HepG2 (cell line): Measurements from ENCODE around the gene ATOSB. TPM values are rescaled to one million over a fixed set of nuclear protein-coding genes. Genes with fewer than 3 reads are reported as not detected.

Source experiments
- ATAC-seq: fragments of 200-7000 bp; cut with Tn5 transposase; 3 replicates; pipeline ENCODE4 v1.9.1; 2020; ENCODE audit warnings: mild to moderate bottlenecking, moderate library complexity
- BruUV-seq: library from RNA; stranded (reverse); fragments of 400-500 nt; replicated peaks from 2 replicates; lab custom pipeline; 2021; lab: Mats Ljungman, UMichigan
- CTCF ChIA-PET: fragments of 300-600 bp; formaldehyde crosslinking; extraction: SDS; loops from one replicate; lab custom pipeline; 2021; ENCODE audit warnings: low total read pairs, inconsistent platforms, low intra/inter-chr PET ratio; lab: Yijun Ruan, JAX
- POLR2A ChIA-PET: fragments of 350-600 bp; sonication (Branson Sonifier 250); formaldehyde crosslinking; loops from one replicate; lab custom pipeline; 2020; ENCODE audit warnings: antibody characterized with exemption, inconsistent platforms; lab: Yijun Ruan, JAX
- DNase-seq: peaks from one replicate; pipeline ENCODE4 v3.0.0-alpha.2; 2015; ENCODE audit warnings: low spot score
- FAIRE-seq: peaks from 3 replicates; lab custom pipeline; 2011; peaks lifted over from hg19 to GRCh38; lab: Jason Lieb, UNC
- H2AFZ ChIP-seq: one replicate; pipeline ENCODE4 v1.6.1; 2011; ENCODE audit warnings: low read length, inconsistent platforms
- H3K27ac ChIP-seq: fragments of 300-600 bp; 3 replicates; pipeline ENCODE4 v1.8.0; 2011; ENCODE audit warnings: mixed run types, mild to moderate bottlenecking, mixed read lengths, low read length, inconsistent platforms; ENCODE audit not compliant: insufficient read depth; ENCODE audit errors: extremely low read length
- H3K27me3 ChIP-seq, 2 experiments: fragments of 200-600 bp in 1 of 2; 2 replicates in 1 of 2; 3 replicates in 1 of 2; pipeline versions ENCODE4 v1.6.0 to v1.8.0; 2011; ENCODE audit warnings: low read length in 2 of 2, mild to moderate bottlenecking in 2 of 2, moderate library complexity in 2 of 2, inconsistent platforms in 1 of 2; ENCODE audit not compliant: insufficient read depth in 2 of 2, control insufficient read depth in 1 of 2
- H3K36me3 ChIP-seq, 2 experiments: fragments of 200-600 bp in 1 of 2; replicated peaks in 1 of 2; 2 replicates in 1 of 2; 3 replicates in 1 of 2; pipeline versions ENCODE4 v1.5.1 to v1.8.0; 2011; ENCODE audit warnings: low read length in 2 of 2, inconsistent platforms in 1 of 2; ENCODE audit not compliant: insufficient read depth in 2 of 2, control insufficient read depth in 1 of 2
- H3K4me1 ChIP-seq: 2 replicates; pipeline ENCODE4 v1.5.1; 2012; ENCODE audit warnings: low read length, inconsistent platforms; ENCODE audit not compliant: insufficient read depth
- H3K4me2 ChIP-seq: 2 replicates; pipeline ENCODE4 v1.6.0; 2011; ENCODE audit warnings: low read depth, low read length, inconsistent platforms
- H3K4me3 ChIP-seq, 3 experiments: fragments of 200-600 bp in 1 of 3; sonication (generic), shearing (Covaris generic) in 1 of 3; replicated peaks in 1 of 3; 2 replicates each; pipeline ENCODE4 v1.5.1; 2011 to 2016; ENCODE audit warnings: low read length in 3 of 3, inconsistent platforms in 2 of 3, low read depth in 2 of 3, mild to moderate bottlenecking in 2 of 3, control low read depth in 1 of 3, mixed read lengths in 1 of 3; ENCODE audit not compliant: insufficient read depth in 1 of 3
- H3K79me2 ChIP-seq: one replicate; pipeline ENCODE4 v1.6.1; 2011; ENCODE audit warnings: low read length, inconsistent platforms; ENCODE audit not compliant: insufficient read depth
- H3K9ac ChIP-seq: 2 replicates; pipeline ENCODE4 v1.6.0; 2011; ENCODE audit warnings: mild to moderate bottlenecking, low read depth, low read length, inconsistent platforms; ENCODE audit not compliant: insufficient read depth
- H3K9me3 ChIP-seq: 2 replicates; pipeline ENCODE4 v1.5.1; 2012; ENCODE audit warnings: mild to moderate bottlenecking, low read length
- H4K20me1 ChIP-seq: 2 replicates; pipeline ENCODE4 v1.6.0; 2011; ENCODE audit warnings: inconsistent platforms, mild to moderate bottlenecking, low read length, moderate library complexity; ENCODE audit not compliant: insufficient read depth
- ATF1 ChIP-seq: IDR thresholded peaks from 2 replicates; pipeline ENCODE4 v1.6.1; 2016; ENCODE audit warnings: mild to moderate bottlenecking, control low read depth
- ISL2 ChIP-seq: sonication (generic); formaldehyde crosslinking; IDR thresholded peaks from 2 replicates; pipeline ENCODE4 v1.5.0; 2020; ENCODE audit warnings: missing genetic modification reagents
- KMT2A ChIP-seq: sonication (generic); formaldehyde crosslinking; IDR thresholded peaks from 2 replicates; pipeline ENCODE4 v1.4.0; 2020; ENCODE audit warnings: missing genetic modification reagents
- MTERF4 ChIP-seq: sonication (generic); formaldehyde crosslinking; IDR thresholded peaks from 2 replicates; pipeline ENCODE4 v1.8.0; 2023; ENCODE audit warnings: mild to moderate bottlenecking, missing genetic modification reagents
- TFE3 ChIP-seq: IDR thresholded peaks from 2 replicates; pipeline ENCODE4 v1.6.1; 2016
- ZC3H13 ChIP-seq: sonication (generic); formaldehyde crosslinking; IDR thresholded peaks from 2 replicates; pipeline ENCODE4 v1.8.1; 2023; ENCODE audit warnings: mild to moderate bottlenecking, missing genetic modification reagents, moderate library complexity
- ZMYM3 ChIP-seq: sonication (generic); formaldehyde crosslinking; IDR thresholded peaks from 2 replicates; pipeline ENCODE4 v1.5.1; 2020; ENCODE audit warnings: mild to moderate bottlenecking, missing genetic modification reagents
- ZNF281 ChIP-seq: sonication (generic); formaldehyde crosslinking; IDR thresholded peaks from 2 replicates; pipeline ENCODE4 v1.4.0; 2020; ENCODE audit warnings: missing genetic modification reagents, borderline replicate concordance
- ZNF512B ChIP-seq: sonication (generic); formaldehyde crosslinking; IDR thresholded peaks from 2 replicates; pipeline ENCODE4 v1.5.1; 2020; ENCODE audit warnings: missing genetic modification reagents, mild to moderate bottlenecking, borderline replicate concordance
- WGBS: methylation state at CpG from one replicate; pipeline ENCODE4 v1.1.6; 2017; ENCODE audit warnings: low lambda C conversion rate; 5-methylcytosine and 5-hydroxymethylcytosine counted together
- in situ Hi-C: cut with HindIII; loops from 2 replicates; pipeline ENCODE4 v1.10.0; 2017; ENCODE audit warnings: low pct_unique_long_range_greater_than_20kb; ENCODE audit not compliant: extremely low pct_ligation_motif_present
- intact Hi-C: fragments of 100-400 bp; cut with micrococcal nuclease; formaldehyde crosslinking; loops from one replicate; pipeline ENCODE4 v1.10.0; 2022; ENCODE audit not compliant: unreplicated experiment
- polyA plus RNA-seq, 8 experiments: library from polyadenylated mRNA; depleted of rRNA in 3 of 8; stranded (reverse) in 7 of 8; unstranded in 1 of 8; fragments of >200 nt; fragmentation: Illumina TruSeq in 4 of 8; extraction: Trizol in 4 of 8; gene quantifications; 2 replicates each; pipeline versions ENCODE4 v1.2.1 to v1.2.3, GENCODE V29; 2011 to 2016; ENCODE audit warnings: low read depth in 4 of 8, missing spikeins in 1 of 8, mixed read lengths in 1 of 8; ENCODE audit not compliant: insufficient read depth in 1 of 8
- total RNA-seq, 5 experiments: library from RNA; depleted of rRNA; stranded (reverse); fragments of >200 nt; fragmentation: Illumina TruSeq; extraction: Trizol; gene quantifications; 2 replicates each; pipeline ENCODE4 v1.2.3, GENCODE V29; 2016; ENCODE audit warnings: low read depth in 1 of 5

The ATOSB gene
- total and polyA plus RNA-seq, 2 of the 13 experiments (the other 11 are each of a cell fraction or from before 2014, with no cell fraction given): 1.9 to 6.4 TPM

- peak overlapping the region; percentile 86 for H3K27ac ChIP-seq
- TF ChIP-seq MTERF4: 0 out of 2 replicates have a peak, but pooled peaks have one; percentile 53
- TF ChIP-seq ISL2 (CRISPR knock-in tag): no peak
- no peak for TF ChIP-seq TFE3 (CRISPR knock-in tag)
- TF ChIP-seq ZNF512B (CRISPR knock-in tag): 0 out of 2 replicates have a peak, but pooled peaks have one; percentile 23
- 0 out of 2 replicates have a peak, but pooled peaks have one; percentile 20 for TF ChIP-seq ZNF281 (CRISPR knock-in tag)
- no peak for TF ChIP-seq ATF1
- 0 out of 2 replicates have a peak, but pooled peaks have one; percentile 2 for TF ChIP-seq ZMYM3 (CRISPR knock-in tag)
- no peak for TF ChIP-seq KMT2A (CRISPR knock-in tag)
- TF ChIP-seq ZC3H13 (CRISPR knock-in tag): 0 out of 2 replicates have a peak, but pooled peaks have one; percentile 0
- TF ChIP-seq, all 625 proteins: peak for 5
- Histone ChIP-seq H3K4me3 (peak overlapping the region in 2 of 3 experiments; percentile 12 to 56; a peak in 1 of 6 replicates), H3K36me3 (peaks cover 5 to 32% of the 10 kb centered on the region in 2 experiments), H2AFZ (no peak overlapping the region), H3K79me2 (peaks cover 49% of the 10 kb centered on the region), H3K9me3 (no peaks in the 10 kb centered on the region), H3K27me3 (no peaks in the 10 kb centered on the region; a peak in 1 of 5 replicates), H3K9ac (peak overlapping the region; percentile 63), H3K4me1 (peaks cover 45% of the 10 kb centered on the region), H4K20me1 (peaks cover 35% of the 10 kb centered on the region), H3K4me2 (peak overlapping the region; percentile 80)
- ChIA-PET CTCF (interaction anchor here (2.1 kb wide), 1 partner anchor 23 kb away, joined by 9 read pairs; the partner anchor contains the start of gene PIGO), POLR2A (no interaction called here)
- BruUV-seq: no TSS peak
- ATAC-seq (no peak), DNase-seq (no peak), FAIRE-seq (no peak)
- WGBS: 100% methylated on average over 2 of the region's 2 CpGs
- in situ Hi-C loops (no loop called here), intact Hi-C loops (no loop called here)
Measured at GRCh38 chr9:35073279-35073612, 42.4 kb downstream of the ATOSB start.
